Right renal cortex interstitium (tissue), 3 donors: ENCODE results near the gene FBXW10B. TPM values are rescaled to one million over a fixed set of nuclear protein-coding genes. Genes with fewer than 3 reads are reported as not detected.
"Not testable (repeated sequence)": the region's sequence is repeated elsewhere in the genome, so short reads cannot be mapped to it uniquely, and the experiment has no call there.

ENCODE experiments used
- DNase-seq, 3 donors: peaks; one replicate each; pipeline ENCODE4 v3.0.0-alpha.2; 2013; ENCODE audit warnings: low read depth in 3 of 3, low spot score in 2 of 3
- polyA plus RNA-seq, 3 donors: library from polyadenylated mRNA; unstranded; fragments of 120-200 nt; gene quantifications; one replicate each; pipeline ENCODE4 v1.2.1, GENCODE V29; 2013; ENCODE audit not compliant: insufficient read length in 3 of 3

The FBXW10B gene
- polyA plus RNA-seq, 3 donors, result 0.42 to 0.89 (median 0.61) TPM

DNA sequence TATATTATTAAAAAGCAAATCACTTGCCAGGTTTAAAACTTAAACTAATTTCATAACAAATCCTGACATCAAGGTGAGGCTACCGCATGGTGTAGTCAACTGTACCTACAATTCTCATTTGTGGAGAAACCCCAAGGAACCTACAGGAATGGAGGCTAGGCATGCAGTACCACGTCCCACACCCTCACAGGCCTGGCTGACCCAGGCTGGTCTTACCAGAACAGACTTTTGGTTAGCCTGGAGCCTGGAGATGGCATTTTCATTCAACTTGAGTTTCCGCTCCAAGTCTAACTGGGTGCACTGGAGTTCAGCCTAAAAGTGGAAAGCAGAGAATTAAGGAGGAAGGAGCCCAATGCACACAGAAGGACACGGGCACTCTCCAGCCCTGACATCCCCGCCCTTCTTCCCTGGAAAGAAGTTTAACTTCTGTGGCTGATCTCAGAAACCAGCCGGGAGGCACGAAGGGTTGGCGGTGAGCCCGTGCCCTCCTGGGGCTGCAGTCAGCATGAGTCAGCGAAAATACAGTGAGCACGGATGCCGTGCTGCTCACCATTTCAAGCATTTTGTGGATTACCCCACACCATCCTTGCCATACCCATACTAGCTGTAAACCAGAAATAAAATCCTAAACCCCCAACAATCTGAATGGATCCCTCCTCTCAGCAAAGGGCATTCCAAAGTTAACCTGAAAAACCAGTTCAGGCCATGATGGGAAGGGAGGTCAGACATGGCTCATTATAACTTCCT, 23.2 kb upstream of the FBXW10B start:
- DNase-seq, result not testable (repeated sequence)

DNA sequence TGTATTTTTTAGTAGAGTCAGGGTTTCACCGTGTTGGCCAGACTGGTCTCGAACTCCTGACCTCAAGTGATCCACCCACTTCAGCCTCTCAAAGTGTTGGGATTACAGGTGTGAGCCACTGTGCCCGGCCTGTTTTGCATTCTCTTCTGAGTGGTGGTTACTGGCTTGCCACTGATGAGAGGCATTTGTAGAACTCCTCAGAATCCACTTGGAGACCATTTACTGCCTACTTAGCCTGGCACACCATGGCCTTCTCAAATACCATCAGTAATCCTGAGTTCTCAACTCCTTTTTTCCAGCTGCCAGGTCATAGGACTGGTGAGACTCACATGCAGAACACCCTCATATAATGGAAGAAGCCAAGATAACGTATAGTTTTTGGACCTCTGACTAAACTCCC, 22.5 kb upstream of the FBXW10B start:
- not testable (repeated sequence) for DNase-seq

DNA sequence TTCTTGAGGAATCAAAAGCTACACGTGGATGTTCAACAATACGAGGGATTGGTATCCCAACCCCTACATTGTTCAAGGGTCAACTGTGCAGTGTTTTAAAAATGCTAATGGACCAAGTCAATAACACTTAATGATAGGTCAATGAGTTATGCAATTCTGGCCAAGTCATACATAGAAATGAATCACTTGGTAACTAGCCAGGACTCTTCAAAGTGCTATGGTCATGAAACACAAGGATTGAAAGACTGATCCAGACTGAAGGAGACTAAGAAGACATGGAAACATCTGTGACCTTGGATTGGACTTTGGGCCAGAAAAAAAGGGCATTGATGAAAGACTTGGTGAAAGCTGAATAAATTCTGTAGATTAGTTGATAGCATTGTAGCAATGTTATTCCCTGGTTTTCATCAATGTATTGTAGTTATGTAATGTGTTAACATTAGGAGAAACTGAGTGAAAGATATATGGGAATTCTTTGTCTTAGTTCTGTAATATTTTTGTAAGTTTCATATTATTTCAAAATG, 11.5 kb upstream of the FBXW10B start:
- DNase-seq, result not testable (repeated sequence)

DNA sequence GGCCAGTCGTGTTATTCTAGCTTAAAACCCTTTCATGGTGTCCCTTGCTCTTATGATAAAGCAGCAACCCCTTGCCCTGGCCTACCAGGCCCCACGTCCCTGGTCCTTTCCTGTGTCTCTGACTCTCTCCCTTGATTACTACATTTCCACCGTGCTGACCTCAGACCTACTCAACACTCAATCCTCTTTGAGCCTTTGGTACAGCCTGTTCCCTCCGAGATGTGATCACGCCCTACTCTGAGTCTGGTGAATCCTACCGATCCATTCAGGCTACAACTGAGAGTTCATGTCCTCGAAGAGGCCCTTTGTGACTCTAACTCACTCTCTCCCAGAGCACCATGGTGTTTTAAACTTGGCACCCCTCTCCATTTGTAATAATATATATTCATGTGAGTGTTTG, 10.5 kb upstream of the FBXW10B start:
- not testable (repeated sequence) for DNase-seq

- not testable (repeated sequence) for DNase-seq
These were observed 4.2 kb upstream of the FBXW10B start for GRCh38 chr17:15623661-15624209.

DNA sequence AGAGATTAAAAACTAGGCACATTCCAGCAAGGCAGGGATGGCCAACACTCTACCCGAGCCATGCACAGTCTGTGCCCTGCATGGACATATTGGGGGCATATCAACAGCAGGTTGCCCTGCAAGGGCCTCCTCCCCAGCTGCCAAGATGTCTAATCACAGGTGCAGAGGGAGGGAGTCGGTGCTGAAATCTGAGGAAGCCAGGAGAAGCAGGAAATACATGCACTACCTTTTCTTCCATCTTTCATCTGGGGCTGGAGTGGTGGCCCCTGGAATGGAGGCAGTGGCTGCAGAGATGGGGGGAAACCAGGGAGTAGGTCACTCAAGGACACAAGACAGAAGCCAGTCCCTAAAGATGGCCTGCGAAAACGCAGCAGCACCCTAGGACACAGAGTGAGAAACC, 3.8 kb upstream of the FBXW10B start:
- DNase-seq, result not testable (repeated sequence)

DNA sequence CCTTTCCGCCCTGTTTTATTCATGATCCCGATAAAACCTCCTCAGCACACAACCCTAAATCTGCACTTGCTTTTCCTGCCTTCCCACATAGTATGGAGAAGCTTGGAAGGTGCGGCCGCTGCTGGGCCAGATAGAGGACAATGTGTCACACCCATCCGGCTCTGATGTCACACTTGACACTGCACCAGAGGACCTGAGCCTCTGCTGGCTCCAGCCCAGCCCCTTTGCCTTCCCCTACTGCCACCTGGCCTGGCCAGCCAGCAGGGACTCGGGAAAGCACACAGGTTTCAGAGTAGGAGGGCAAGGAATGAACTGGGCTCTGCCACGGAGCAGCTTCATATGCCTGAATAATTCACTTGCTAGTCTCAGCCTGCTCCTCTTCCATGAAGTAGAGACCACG, 2.6 kb upstream of the FBXW10B start:
- DNase-seq, result not testable (repeated sequence)

DNA sequence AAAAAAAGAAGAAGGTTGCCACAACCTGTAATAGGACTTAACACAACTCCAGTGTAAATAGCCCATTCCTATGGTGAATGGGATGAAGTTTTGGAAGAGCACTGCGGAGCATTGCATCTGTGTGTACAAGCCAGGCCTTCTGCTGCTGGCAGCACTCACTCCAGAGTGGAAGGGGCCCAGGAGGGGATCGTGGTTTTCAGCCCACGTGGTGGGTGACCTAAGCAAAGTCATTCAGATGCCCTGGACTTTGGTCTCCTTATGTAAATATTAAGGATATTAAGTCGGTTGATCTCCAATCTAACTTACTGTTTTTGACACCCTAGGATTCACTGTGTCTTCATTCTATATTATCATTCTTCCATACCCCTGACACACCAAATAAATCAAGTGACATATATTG, 2.7 kb downstream of the FBXW10B start:
- not testable (repeated sequence) for DNase-seq

GRCh38 chr17:15615850-15616249, 3.7 kb downstream of the FBXW10B start:
- DNase-seq, result not testable (repeated sequence)

DNA sequence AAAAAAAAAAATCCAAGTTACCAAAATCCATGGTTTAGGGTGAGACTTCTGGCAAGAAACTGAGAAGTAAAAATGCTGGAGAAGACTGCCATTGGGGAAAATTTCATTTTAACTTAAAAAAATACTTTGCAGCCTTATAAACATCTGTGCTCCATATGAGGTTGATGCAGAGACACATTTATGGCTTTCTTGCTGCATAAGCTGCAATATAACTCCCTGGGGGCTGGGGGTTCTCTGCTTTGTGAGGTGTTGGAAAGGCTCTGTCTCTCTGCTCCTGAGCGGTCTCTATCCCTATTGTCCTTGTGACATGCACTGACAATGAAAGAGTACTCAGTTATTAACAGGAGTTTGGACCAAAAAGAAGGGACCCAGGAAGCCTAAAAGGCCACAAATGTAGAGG, 6.4 kb downstream of the FBXW10B start:
- DNase-seq, result not testable (repeated sequence)

GRCh38 chr17:15592960-15593359, 26.5 kb downstream of the FBXW10B start:
- DNase-seq, result not testable (repeated sequence)

- DNase-seq, result not testable (repeated sequence)
These were observed 27.5 kb downstream of the FBXW10B start for GRCh38 chr17:15591986-15592385.

- not testable (repeated sequence) for DNase-seq
These were observed 28.7 kb downstream of the FBXW10B start for GRCh38 chr17:15590844-15591243.

DNA sequence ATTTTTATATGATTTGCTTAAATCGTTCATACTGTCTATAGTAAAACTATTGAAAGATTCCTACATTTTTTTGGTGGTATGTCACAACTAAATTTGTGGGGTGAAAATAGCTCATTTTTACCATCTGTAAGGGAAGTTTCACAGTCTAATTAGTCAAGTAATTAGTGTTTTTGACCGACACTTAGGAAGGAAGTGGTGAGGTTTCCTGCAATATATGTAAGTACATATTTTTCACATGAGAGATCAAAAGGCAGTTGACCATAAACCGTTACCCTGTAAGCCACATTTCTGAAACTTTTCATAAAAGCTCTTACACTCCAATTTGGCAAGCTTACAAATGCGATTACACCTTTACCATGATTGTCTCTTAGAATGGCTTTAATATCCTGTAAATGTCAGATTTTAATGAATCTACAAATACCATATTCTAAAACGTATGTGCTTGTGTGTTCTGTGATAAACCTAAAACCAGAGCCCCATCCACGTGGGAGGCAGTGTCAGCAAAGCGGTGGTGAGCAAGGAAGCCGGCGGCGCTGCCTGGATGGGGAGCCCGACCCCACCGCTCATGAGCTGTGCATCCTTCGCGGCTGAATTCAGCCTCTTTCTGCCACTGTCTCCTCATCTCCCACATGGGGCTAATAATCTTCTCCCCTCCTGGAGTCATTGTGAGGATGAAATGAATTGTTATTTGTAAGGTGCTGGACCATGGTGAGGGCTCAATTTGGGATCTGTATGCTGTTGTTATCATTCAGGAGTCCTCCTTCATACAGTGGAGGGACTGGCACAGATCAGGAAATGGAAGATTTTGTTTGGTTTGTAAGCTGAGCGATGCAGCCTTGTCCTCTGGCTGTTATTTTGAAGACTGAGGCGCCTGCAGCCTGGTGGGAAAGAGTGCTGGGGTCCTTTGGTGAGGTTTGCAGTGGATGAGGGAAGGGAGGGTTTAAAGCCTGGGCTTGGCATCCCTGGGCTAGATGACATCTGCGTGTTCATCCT, 29.7 kb downstream of the FBXW10B start:
- DNase-seq, result not testable (repeated sequence)

- DNase-seq, result not testable (repeated sequence)
These were observed 31.5 kb downstream of the FBXW10B start for GRCh38 chr17:15588017-15588416.

DNA sequence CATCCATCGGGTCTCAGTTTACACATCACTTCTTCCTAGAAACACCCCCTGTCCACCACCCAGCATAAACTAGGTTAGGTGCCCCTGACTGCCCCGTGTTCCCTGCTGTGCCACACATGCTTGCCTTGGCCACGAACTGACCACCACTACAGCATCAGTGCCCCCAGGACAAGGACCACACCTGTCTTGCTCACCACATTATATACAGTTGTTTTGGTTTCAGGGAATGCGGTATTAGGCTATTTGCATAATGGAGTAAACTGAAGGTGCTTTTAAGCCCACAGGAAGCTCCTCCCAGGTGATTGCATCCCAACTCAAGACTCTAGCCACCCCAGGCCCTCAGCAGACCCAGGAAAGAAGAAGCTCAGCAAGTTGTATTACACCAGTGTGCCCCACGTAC, 36.2 kb downstream of the FBXW10B start:
- DNase-seq, result not testable (repeated sequence)

DNA sequence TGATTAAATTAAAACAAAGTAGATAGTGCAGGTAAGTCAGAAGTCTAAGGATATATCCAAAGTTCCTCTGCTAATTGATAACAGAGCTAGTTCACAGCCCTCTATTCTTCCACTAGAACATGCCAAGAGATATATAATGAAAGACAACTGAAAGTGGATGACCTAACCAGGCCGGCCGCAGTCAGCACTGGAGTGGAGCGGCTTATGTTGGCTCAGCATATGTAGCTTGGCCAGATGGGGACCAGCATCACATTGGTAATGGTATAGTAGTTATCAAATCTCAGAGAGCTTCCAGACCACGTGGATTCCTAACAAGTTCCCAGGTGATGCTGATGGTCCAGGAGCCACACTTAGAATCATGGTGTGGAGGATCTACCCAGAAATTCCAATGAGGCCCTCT, 38.0 kb downstream of the FBXW10B start:
- not testable (repeated sequence) for DNase-seq

DNA sequence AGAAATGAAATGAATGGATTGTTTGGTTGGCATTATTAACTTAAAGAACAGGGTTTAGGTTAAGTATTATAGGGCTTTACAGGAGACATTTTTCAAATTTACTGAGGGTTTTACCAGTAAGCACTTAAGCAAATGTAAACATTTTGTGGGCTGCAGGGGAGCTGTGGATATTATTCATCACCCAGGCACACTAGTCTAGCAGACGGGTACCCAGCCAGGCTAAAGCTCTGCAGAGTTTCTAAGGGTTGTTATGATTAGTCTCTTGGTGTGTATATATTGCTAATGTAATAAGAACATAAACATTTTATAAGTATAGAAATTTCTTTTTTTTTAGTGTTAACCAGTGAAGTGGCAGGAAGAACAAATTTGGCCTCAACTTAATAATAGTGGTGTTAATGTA, 42.7 kb downstream of the FBXW10B start:
- not testable (repeated sequence) for DNase-seq

- DNase-seq, result not testable (repeated sequence)
These were observed 44.8 kb downstream of the FBXW10B start for GRCh38 chr17:15574660-15575059.

GRCh38 chr17:15573870-15574269, 45.6 kb downstream of the FBXW10B start:
- DNase-seq, result not testable (repeated sequence)
